Colonic mucosa (tissue), 4 donors: ENCODE measurements around the gene NACC2. TPM values are rescaled to one million over a fixed set of nuclear protein-coding genes. Genes with fewer than 3 reads are reported as not detected.

Experiments used
- DNase-seq: peaks from one replicate; pipeline ENCODE4 v3.0.0-alpha.2; 2020
- H3K27ac ChIP-seq: fragments of 200-600 bp; one replicate; pipeline ENCODE4 v1.8.0; 2021
- H3K27me3 ChIP-seq: fragments of 200-600 bp; one replicate; pipeline ENCODE4 v1.8.0; 2021
- H3K36me3 ChIP-seq: fragments of 200-600 bp; one replicate; pipeline ENCODE4 v1.8.0; 2021
- H3K4me1 ChIP-seq: fragments of 200-600 bp; one replicate; pipeline ENCODE4 v1.8.0; 2021; ENCODE audit warnings: mild to moderate bottlenecking
- H3K4me3 ChIP-seq: fragments of 200-600 bp; one replicate; pipeline ENCODE4 v1.8.0; 2021
- H3K9ac ChIP-seq, 2 donors: one replicate each; pipeline ENCODE4 v1.7.0; 2013; ENCODE audit warnings: control low read depth in 2 of 2, low read depth in 2 of 2, low read length in 2 of 2
- H3K9me3 ChIP-seq: fragments of 200-600 bp; one replicate; pipeline ENCODE4 v1.8.0; 2021
- intact Hi-C: fragments of 100-400 bp; cut with DNase I; formaldehyde crosslinking; loops from one replicate; pipeline ENCODE4 v1.14.1; 2022
- total RNA-seq, 2 donors: library from RNA; stranded (reverse); fragmentation: NEBNext Ultra II Directional in 1 of 2; extraction: Animal tissue kit (Norgen Biotek cat#: 25700) in 1 of 2; gene quantifications; one replicate each; pipeline ENCODE4 v1.2.1, GENCODE V29; 2021
- TF ChIP-seq, protein P1 (sequence below): fragments of 200-600 bp; IDR thresholded peaks from one replicate; pipeline ENCODE4 v1.8.0; 2022; ENCODE audit warnings: antibody characterized with exemption, mild to moderate bottlenecking
- donor health status: healthy.
- donor health status: DM: no; HTN: no; CAD: no.
- donor health status: DM: no; HTN: no; CAD: no.

Gene NACC2
- total RNA-seq, 2 donors from 2014 or later, result 20.3 to 21.0 TPM

GRCh38 chr9:135998016-135998380 is 97.1 kb downstream of the NACC2 start:
- no peak for DNase-seq
- H3K4me1 ChIP-seq, result peaks cover 6% of the 10 kb centered on the region
- H3K9ac ChIP-seq, result no peak overlapping the region
- no peak overlapping the region for H3K4me3 ChIP-seq
- TF ChIP-seq, protein P1, sequence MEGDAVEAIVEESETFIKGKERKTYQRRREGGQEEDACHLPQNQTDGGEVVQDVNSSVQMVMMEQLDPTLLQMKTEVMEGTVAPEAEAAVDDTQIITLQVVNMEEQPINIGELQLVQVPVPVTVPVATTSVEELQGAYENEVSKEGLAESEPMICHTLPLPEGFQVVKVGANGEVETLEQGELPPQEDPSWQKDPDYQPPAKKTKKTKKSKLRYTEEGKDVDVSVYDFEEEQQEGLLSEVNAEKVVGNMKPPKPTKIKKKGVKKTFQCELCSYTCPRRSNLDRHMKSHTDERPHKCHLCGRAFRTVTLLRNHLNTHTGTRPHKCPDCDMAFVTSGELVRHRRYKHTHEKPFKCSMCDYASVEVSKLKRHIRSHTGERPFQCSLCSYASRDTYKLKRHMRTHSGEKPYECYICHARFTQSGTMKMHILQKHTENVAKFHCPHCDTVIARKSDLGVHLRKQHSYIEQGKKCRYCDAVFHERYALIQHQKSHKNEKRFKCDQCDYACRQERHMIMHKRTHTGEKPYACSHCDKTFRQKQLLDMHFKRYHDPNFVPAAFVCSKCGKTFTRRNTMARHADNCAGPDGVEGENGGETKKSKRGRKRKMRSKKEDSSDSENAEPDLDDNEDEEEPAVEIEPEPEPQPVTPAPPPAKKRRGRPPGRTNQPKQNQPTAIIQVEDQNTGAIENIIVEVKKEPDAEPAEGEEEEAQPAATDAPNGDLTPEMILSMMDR, result no peak
- intact Hi-C loops, result no loop called here
- no peak overlapping the region for H3K27ac ChIP-seq
- H3K9me3 ChIP-seq, result no peaks in the 10 kb centered on the region
- no peaks in the 10 kb centered on the region for H3K36me3 ChIP-seq
- no peaks in the 10 kb centered on the region for H3K27me3 ChIP-seq

DNA sequence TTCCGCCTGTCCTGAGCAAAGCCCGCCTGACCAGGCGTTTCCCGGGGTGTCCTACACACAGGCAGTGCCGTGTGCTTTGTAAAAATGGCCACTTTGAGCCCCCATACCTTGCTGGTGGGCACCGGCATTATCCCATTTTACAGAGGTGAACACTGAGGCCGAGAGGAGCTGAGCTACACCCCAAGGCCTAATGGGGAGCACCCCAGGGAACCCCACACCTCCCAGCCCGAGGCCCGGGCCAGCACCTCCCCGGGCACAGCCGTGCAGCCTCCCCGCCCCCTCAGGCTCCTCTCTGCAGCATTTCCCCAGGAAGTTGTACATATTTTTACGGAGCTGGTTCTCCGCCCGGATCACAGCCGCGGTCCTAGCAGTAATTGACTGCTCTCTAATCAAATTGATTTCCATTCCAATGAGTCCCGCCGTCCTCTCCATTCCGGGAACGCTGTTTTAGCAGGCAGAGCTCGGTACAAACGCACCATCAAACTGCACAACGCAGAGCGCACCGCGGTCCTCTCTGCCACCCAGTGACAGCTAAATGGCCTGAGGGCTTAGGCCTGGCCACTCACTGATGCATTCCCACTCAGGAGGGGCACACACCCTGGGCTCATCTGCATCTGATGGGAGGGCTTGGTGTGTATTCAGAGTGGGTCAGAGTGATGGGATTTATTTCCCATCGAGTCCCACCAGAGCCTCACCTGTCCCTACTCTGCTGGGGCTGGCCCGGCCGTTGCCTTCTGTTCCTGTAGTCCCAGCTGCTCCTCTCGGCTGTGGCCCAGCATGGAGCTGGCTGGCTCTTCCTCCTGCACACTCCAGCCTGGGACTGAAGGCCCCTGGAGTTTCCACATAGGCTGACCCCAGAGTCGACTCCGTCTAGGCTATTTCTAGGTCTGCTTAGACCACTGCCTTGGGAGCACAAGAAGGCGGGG is 97.7 kb downstream of the NACC2 start:
- Histone ChIP-seq H3K9me3 (no peaks in the 10 kb centered on the region), H3K27ac (no peak overlapping the region), H3K4me1 (peaks cover 13% of the 10 kb centered on the region), H3K9ac (no peak overlapping the region), H3K4me3 (no peak overlapping the region), H3K27me3 (no peaks in the 10 kb centered on the region), H3K36me3 (no peaks in the 10 kb centered on the region)
- intact Hi-C loops, result no loop called here
- TF ChIP-seq, protein P1, result no peak
- DNase-seq, result no peak

DNA sequence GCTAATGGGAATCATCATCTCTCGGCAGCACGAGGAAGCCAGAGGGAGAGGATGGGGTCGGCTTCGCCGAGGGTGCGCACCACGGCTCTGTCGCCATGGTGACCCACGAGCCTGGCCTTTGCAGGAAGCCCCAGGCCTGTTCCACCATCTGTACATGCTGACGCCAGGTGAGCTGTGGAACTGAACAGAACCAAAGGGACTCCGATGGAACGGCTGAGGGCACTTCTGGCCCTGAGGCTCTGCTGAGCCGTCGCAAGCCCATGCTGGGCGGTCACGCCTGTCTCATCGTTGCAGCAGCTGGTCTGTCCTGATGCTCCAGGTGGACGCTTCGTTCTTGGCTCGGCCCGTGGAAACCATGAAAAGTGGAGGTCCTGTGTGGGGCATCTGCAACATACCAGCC is 99.3 kb downstream of the NACC2 start:
- Histone ChIP-seq H3K27ac (no peak overlapping the region), H3K36me3 (no peaks in the 10 kb centered on the region), H3K9me3 (no peaks in the 10 kb centered on the region), H3K4me3 (no peak overlapping the region), H3K27me3 (no peaks in the 10 kb centered on the region), H3K4me1 (peaks cover 18% of the 10 kb centered on the region), H3K9ac (no peak overlapping the region)
- DNase-seq, result no peak
- intact Hi-C loops, result no loop called here
- TF ChIP-seq, protein P1, result no peak

DNA sequence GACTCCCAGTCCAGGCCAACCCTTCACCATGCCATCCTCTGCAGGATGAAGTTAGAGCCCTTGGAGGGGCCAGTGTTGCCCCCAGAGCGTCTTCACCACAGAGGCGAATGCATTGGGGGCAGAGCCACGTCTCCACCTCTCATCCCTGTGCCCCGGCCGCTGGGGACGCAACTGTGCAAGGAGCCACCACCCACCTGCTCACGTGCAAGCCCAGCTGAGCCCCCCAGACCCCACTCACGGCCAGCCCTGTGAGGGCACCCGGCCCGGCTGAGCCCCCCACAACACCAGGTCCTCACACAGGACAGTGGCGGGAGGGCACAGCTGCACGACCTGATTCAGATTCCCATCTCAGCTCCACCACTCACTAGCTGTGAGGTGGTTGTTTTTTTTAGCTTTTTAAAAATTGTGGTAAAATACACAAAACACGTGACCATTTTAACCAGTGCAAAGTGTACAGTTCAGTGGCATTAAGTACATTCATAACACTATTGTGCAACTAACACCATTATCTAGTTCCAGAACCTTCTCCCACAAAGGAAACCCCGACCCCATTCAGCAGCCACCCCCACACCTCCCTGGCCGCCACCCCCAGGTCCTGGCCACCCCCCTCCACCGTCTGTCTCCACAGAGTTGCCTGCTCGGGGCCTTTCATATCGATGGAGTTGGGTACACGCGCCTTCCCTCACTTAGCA is 100.4 kb downstream of the NACC2 start:
- no peaks in the 10 kb centered on the region for H3K9me3 ChIP-seq
- no peak overlapping the region for H3K27ac ChIP-seq
- H3K27me3 ChIP-seq, result no peaks in the 10 kb centered on the region
- no peak overlapping the region for H3K9ac ChIP-seq
- intact Hi-C loops, result no loop called here
- no peaks in the 10 kb centered on the region for H3K36me3 ChIP-seq
- no peak for DNase-seq
- H3K4me1 ChIP-seq, result peaks cover 21% of the 10 kb centered on the region
- H3K4me3 ChIP-seq, result no peak overlapping the region
- TF ChIP-seq, protein P1, result no peak

DNA sequence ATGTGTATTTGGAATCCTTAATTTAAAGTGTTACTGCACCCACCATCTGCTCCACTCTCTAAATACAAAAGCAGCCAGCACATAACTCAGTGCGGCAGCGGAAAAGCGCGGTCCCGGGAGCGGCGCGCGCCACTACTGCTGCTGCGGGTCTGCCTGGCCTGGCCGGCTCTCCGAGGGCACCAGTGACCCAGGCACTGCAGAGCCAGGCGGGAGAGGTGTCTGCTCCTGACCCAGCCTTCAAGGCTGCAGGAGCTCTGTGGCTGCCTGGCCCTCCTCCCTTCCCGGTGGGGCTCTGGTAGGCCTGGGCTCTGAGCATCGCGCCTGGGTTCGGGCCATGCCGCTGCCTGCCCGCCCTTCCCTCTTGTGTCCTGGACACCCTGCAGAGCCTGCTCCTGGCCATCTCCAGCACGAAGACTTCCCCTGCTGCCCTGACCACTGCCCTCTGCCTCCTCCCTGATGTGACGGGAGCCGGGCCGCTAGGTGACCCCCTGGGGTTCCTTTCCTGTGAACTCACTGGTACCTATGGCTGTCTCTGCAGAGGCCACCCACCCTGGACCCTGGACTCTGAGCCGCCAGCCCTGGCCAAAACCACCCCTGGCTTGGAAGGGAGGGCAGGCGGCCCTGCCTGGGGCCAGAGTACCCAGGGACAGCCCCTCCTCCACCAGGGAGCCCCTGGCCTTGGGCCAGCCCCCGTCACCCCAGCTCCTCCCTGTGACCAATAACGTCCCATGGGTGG is 101.2 kb downstream of the NACC2 start:
- intact Hi-C loops, result no loop called here
- DNase-seq, result no peak
- H3K9ac ChIP-seq, result no peak overlapping the region

More for the DNA sequence above, 101.2 kb downstream of the NACC2 start:
- H3K27ac ChIP-seq, result peak overlapping the region; percentile 87
- no peaks in the 10 kb centered on the region for H3K36me3 ChIP-seq
- TF ChIP-seq, protein P1, result no peak
- H3K4me1 ChIP-seq, result peaks cover 21% of the 10 kb centered on the region
- no peaks in the 10 kb centered on the region for H3K9me3 ChIP-seq
- no peaks in the 10 kb centered on the region for H3K27me3 ChIP-seq
- H3K4me3 ChIP-seq, result no peak overlapping the region
